OCI-LY1 (cell line): ENCODE data around the gene DECR2.

Experiments used
- H2AFZ ChIP-seq: fragments of 200-600 bp; sonication (generic), shearing (Covaris generic); 2 replicates; pipeline ENCODE4 v1.6.0; 2014; ENCODE audit warnings: antibody characterized with exemption, mild to moderate bottlenecking, low read length
- H3F3A ChIP-seq: fragments of 200-600 bp; sonication (generic), shearing (Covaris generic); 2 replicates; pipeline ENCODE4 v1.6.0; 2014; ENCODE audit warnings: mild to moderate bottlenecking, antibody characterized with exemption, low read length, moderate library complexity; ENCODE audit not compliant: insufficient read depth
- H3K27ac ChIP-seq: fragments of 200-600 bp; sonication (generic); 2 replicates; pipeline ENCODE4 v1.5.1; 2014; ENCODE audit warnings: low read length, mixed run types, mild to moderate bottlenecking, low read depth; ENCODE audit not compliant: poor library complexity, severe bottlenecking
- H3K27me3 ChIP-seq: fragments of 200-600 bp; sonication (generic); 2 replicates; pipeline ENCODE4 v1.6.0; 2014; ENCODE audit warnings: antibody characterized with exemption, mild to moderate bottlenecking, low read length, moderate library complexity; ENCODE audit not compliant: insufficient read depth
- H3K36me3 ChIP-seq: fragments of 200-600 bp; sonication (generic); 2 replicates; pipeline ENCODE4 v1.6.1; 2014; ENCODE audit warnings: mild to moderate bottlenecking, antibody characterized with exemption, low read length, moderate library complexity, mixed read lengths; ENCODE audit not compliant: insufficient read depth
- H3K4me1 ChIP-seq: fragments of 200-600 bp; sonication (generic); 2 replicates; pipeline ENCODE4 v1.5.1; 2014; ENCODE audit warnings: mild to moderate bottlenecking, low read length, moderate library complexity; ENCODE audit not compliant: insufficient read depth, severe bottlenecking
- H3K4me2 ChIP-seq: fragments of 200-600 bp; sonication (generic), shearing (Covaris generic); 2 replicates; pipeline ENCODE4 v1.6.1; 2014; ENCODE audit warnings: low read length
- H3K4me3 ChIP-seq: fragments of 200-600 bp; sonication (generic); 2 replicates; pipeline ENCODE4 v1.5.1; 2014; ENCODE audit warnings: low read length, low read depth, mild to moderate bottlenecking, mixed read lengths; ENCODE audit not compliant: poor library complexity, severe bottlenecking
- H3K79me2 ChIP-seq: fragments of 200-600 bp; shearing (Covaris generic); 2 replicates; pipeline ENCODE4 v1.6.1; 2016; ENCODE audit warnings: mixed run types, low read length, mixed read lengths; ENCODE audit not compliant: insufficient read depth
- H3K9ac ChIP-seq: fragments of 200-600 bp; sonication (generic), shearing (Covaris generic); 2 replicates; pipeline ENCODE4 v1.6.1; 2014; ENCODE audit warnings: mild to moderate bottlenecking, low read length, mixed read lengths
- H3K9me2 ChIP-seq: fragments of 200-600 bp; sonication (generic), shearing (Covaris generic); 2 replicates; pipeline ENCODE4 v1.6.1; 2014; ENCODE audit warnings: low read depth, mild to moderate bottlenecking, low read length, mixed read lengths
- H3K9me3 ChIP-seq: fragments of 200-600 bp; shearing (Covaris generic); 2 replicates; pipeline ENCODE4 v1.6.1; 2014; ENCODE audit warnings: low read length, mixed read lengths
- H4K20me1 ChIP-seq: fragments of 200-600 bp; sonication (generic), shearing (Covaris generic); 2 replicates; pipeline ENCODE4 v1.6.0; 2016; ENCODE audit warnings: mild to moderate bottlenecking, low read length; ENCODE audit not compliant: insufficient read depth
- EZH2 ChIP-seq: fragments of 200-600 bp; sonication (generic), shearing (Covaris generic); IDR thresholded peaks from 2 replicates; pipeline ENCODE4 v1.8.0; 2017; ENCODE audit warnings: borderline replicate concordance, mixed run types, mild to moderate bottlenecking, antibody characterized with exemption, low read length, moderate library complexity, mixed read lengths
- TF ChIP-seq, protein P1 (sequence below): fragments of 200-600 bp; sonication (generic), shearing (Covaris generic); IDR thresholded peaks from 2 replicates; pipeline ENCODE4 v1.5.1; 2017; ENCODE audit warnings: mild to moderate bottlenecking, antibody characterized with exemption, low read length, moderate library complexity, mixed read lengths

DECR2 gene

DNA sequence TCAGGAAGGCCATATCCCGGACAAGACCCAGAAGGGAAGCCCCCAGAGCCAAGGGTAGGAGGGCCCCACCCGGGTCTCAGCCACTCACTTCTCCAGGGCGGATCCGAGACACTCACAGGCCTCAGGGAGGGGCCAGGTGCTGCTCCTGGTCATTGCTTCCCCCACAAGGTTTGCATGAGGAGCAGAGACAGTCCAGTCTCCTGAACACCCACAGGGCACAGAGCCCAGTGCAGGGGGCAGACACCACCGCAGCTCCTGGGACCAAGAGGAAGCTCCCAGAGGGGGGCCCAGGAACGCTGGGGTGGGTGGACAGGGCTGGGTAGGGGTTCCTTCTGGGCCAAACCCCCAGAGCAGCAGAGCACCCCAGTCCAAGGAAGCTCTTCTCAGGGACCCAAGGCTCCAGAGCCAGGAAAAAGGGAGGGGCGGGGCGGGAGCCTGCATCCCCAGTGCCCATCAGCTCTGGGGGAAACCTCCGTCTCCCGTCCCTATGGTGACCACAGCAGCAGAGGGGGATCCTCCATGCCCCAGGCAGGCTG lies 30.6 kb upstream of the DECR2 start:
- no peaks in the 10 kb centered on the region for H3K9me3 ChIP-seq
- H3K79me2 ChIP-seq: no peaks in the 10 kb centered on the region
- no peaks in the 10 kb centered on the region for H3F3A ChIP-seq
- H3K36me3 ChIP-seq: peaks cover 58% of the 10 kb centered on the region
- TF ChIP-seq, protein P1, sequence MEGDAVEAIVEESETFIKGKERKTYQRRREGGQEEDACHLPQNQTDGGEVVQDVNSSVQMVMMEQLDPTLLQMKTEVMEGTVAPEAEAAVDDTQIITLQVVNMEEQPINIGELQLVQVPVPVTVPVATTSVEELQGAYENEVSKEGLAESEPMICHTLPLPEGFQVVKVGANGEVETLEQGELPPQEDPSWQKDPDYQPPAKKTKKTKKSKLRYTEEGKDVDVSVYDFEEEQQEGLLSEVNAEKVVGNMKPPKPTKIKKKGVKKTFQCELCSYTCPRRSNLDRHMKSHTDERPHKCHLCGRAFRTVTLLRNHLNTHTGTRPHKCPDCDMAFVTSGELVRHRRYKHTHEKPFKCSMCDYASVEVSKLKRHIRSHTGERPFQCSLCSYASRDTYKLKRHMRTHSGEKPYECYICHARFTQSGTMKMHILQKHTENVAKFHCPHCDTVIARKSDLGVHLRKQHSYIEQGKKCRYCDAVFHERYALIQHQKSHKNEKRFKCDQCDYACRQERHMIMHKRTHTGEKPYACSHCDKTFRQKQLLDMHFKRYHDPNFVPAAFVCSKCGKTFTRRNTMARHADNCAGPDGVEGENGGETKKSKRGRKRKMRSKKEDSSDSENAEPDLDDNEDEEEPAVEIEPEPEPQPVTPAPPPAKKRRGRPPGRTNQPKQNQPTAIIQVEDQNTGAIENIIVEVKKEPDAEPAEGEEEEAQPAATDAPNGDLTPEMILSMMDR: no peak
- TF ChIP-seq EZH2: no peak
- no peaks in the 10 kb centered on the region for H3K27me3 ChIP-seq
- peak overlapping the region; percentile 62 for H3K4me2 ChIP-seq
- H3K4me3 ChIP-seq: peak overlapping the region; percentile 62
- peak overlapping the region; percentile 48 for H3K27ac ChIP-seq
- no peak overlapping the region for H2AFZ ChIP-seq
- peak overlapping the region; percentile 52 for H3K9ac ChIP-seq
- H3K9me2 ChIP-seq: no peaks in the 10 kb centered on the region
- no peaks in the 10 kb centered on the region for H4K20me1 ChIP-seq
- H3K4me1 ChIP-seq: peaks cover 16% of the 10 kb centered on the region

DNA sequence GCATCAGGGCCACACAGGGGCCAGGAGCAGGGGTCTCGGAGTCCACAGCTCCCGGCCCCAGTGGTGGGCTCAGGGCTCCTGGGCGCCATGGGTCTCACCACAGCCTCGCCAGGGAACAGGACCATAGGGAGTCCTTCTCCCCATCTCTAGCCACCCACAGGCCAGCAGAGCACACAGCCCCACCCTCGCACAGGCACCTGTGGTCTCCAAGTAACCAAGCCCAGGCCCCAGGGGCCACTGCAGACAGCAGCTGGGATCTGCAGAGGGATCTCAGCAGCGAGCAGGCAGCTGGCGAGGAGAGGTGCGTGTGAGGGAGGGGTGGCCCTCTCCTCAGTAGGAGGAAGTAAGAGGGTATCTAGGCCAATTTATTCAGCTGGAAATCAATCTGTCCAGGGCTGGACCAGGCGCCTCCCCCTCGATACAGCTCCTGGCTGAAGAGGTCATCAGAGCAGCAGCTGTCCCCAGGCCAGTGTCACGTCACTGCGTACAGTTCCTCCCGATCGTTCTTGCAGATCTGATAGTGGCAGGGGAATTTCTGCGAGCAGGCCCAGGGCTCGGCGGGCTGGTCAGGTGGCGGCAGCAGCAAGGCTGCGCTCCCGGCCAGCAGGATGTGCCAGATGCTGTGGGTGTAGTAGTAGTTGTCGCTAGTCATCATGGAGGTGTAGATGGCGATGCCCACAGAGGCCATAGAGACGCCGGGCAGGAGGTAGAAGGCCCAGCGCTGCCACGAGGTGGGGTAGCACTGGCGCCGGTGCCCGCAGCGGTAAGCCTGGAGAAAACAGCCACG lies 30.0 kb upstream of the DECR2 start:
- TF ChIP-seq EZH2: no peak
- TF ChIP-seq, protein P1: no peak
- H3K4me1 ChIP-seq: peaks cover 16% of the 10 kb centered on the region
- H3K79me2 ChIP-seq: no peaks in the 10 kb centered on the region
- no peaks in the 10 kb centered on the region for H4K20me1 ChIP-seq
- no peaks in the 10 kb centered on the region for H3F3A ChIP-seq
- no peak overlapping the region for H3K4me3 ChIP-seq
- peaks cover 57% of the 10 kb centered on the region for H3K36me3 ChIP-seq
- H3K9me2 ChIP-seq: no peaks in the 10 kb centered on the region
- H3K9me3 ChIP-seq: no peaks in the 10 kb centered on the region
- no peak overlapping the region for H3K9ac ChIP-seq
- no peaks in the 10 kb centered on the region for H3K27me3 ChIP-seq
- H3K4me2 ChIP-seq: no peak overlapping the region
- no peak overlapping the region for H2AFZ ChIP-seq
- no peak overlapping the region for H3K27ac ChIP-seq

DNA sequence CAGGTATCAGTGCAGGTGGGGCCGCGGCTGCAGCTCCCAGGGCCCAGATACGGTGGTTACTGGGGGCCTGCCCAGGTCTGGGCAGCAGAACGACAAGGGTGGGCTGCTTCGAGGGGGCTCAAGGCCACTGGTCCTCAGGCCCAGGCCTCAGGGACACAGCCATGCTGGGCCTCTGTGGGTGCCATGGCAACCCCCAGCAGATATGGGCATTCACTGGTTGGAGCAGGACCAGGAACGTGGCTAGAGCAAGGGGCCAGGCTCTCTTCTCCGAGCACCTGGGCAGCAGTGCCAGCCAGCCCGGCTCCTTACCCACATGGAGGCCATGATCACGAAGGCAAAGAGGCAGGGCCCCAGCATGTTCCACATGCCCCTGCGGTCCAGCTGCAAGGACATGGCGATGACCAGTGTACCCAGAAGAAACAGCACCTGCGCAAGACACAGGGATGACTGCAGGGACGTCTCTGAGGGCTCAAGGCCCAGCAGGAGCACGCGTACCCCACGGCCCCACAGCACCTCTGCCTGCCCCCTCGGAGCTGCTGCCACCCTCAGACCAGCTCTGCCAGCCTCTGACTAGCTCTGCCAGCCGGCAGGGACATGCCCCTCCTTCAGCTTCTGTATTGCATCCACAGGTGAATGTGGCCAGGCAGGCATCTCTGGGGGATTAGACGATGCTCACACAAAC lies 29.2 kb upstream of the DECR2 start:
- Histone ChIP-seq H3K4me2 (no peak overlapping the region), H3F3A (no peaks in the 10 kb centered on the region), H2AFZ (no peak overlapping the region), H3K27ac (no peak overlapping the region), H3K9ac (no peak overlapping the region), H3K4me1 (peaks cover 16% of the 10 kb centered on the region), H3K4me3 (no peak overlapping the region), H3K79me2 (no peaks in the 10 kb centered on the region), H3K9me2 (no peaks in the 10 kb centered on the region), H4K20me1 (no peaks in the 10 kb centered on the region), H3K9me3 (no peaks in the 10 kb centered on the region), H3K27me3 (no peaks in the 10 kb centered on the region), H3K36me3 (peaks cover 56% of the 10 kb centered on the region)
- no peak for TF ChIP-seq EZH2
- TF ChIP-seq, protein P1: no peak
